Esophagus muscularis mucosa (tissue), 4 donors: ENCODE results near the gene PGK2. TPM values are rescaled to one million over a fixed set of nuclear protein-coding genes. Genes with fewer than 3 reads are reported as not detected.

Experiments
- DNase-seq: peaks from one replicate; pipeline ENCODE4 v3.0.0-alpha.2; 2017; ENCODE audit errors: extremely low spot score
- H3K27ac ChIP-seq, 4 donors: fragments of 200-600 bp; sonication (generic); replicated peaks in 1 of 4; 1 replicate in 3 of 4; 2 replicates in 1 of 4; pipeline ENCODE4 v1.5.1; 2016 to 2019; ENCODE audit warnings: mild to moderate bottlenecking in 1 of 4
- H3K27me3 ChIP-seq, 4 donors: fragments of 200-600 bp; sonication (generic); one replicate each; pipeline versions ENCODE4 v1.5.1 to v1.6.0; 2016 to 2019
- H3K36me3 ChIP-seq, 4 donors: fragments of 200-600 bp; sonication (generic); one replicate each; pipeline ENCODE4 v1.5.1; 2016 to 2019
- H3K4me1 ChIP-seq, 4 donors: fragments of 200-600 bp; sonication (generic); one replicate each; pipeline ENCODE4 v1.5.1; 2016 to 2019
- H3K4me3 ChIP-seq, 4 donors: fragments of 200-600 bp; sonication (generic); 1 replicate in 2 of 4; 2 replicates in 2 of 4; pipeline ENCODE4 v1.5.1; 2016 to 2019; ENCODE audit warnings: mild to moderate bottlenecking in 4 of 4, moderate library complexity in 1 of 4
- H3K9me3 ChIP-seq, 4 donors: fragments of 200-600 bp; sonication (generic); 1 replicate in 3 of 4; 2 replicates in 1 of 4; pipeline ENCODE4 v1.5.1; 2016 to 2019
- EP300 ChIP-seq: sonication (generic); formaldehyde crosslinking; IDR thresholded peaks from one replicate; pipeline ENCODE4 v1.6.1; 2017; ENCODE audit warnings: antibody characterized with exemption
- POLR2A ChIP-seq: fragments of 450-650 bp; IDR thresholded peaks from one replicate; pipeline ENCODE4 v1.6.1; 2017; ENCODE audit warnings: antibody characterized with exemption, moderate library complexity, mild to moderate bottlenecking, low read depth
- POLR2AphosphoS5 ChIP-seq, 2 donors: sonication (generic); formaldehyde crosslinking; IDR thresholded peaks; one replicate each; pipeline ENCODE4 v1.6.1; 2017; ENCODE audit warnings: antibody characterized with exemption in 2 of 2
- WGBS: methylation state at CpG from one replicate; pipeline ENCODE4 v1.1.5; 2018; 5-methylcytosine and 5-hydroxymethylcytosine counted together
- intact Hi-C: fragments of 100-400 bp; cut with DNase I; formaldehyde crosslinking; loops from one replicate; pipeline ENCODE4 v1.15.1; 2023
- total RNA-seq, 4 donors: library from RNA; depleted of rRNA; stranded (reverse); fragments of >200 nt; gene quantifications; one replicate each; pipeline versions ENCODE4 v1.1.0 to v1.2.1, GENCODE V29; 2016
- TF ChIP-seq, protein P1 (sequence below), 3 experiments: fragments of 200-600 bp in 2 of 3; fragments of 450-650 bp in 1 of 3; sonication (generic) in 2 of 3; IDR thresholded peaks; one replicate each; pipeline ENCODE4 v1.5.1; 2017 to 2019; ENCODE audit warnings: antibody characterized with exemption in 3 of 3, mild to moderate bottlenecking in 2 of 3, moderate library complexity in 1 of 3

Gene PGK2
- total RNA-seq, 4 donors from 2014 or later = not detected

DNA sequence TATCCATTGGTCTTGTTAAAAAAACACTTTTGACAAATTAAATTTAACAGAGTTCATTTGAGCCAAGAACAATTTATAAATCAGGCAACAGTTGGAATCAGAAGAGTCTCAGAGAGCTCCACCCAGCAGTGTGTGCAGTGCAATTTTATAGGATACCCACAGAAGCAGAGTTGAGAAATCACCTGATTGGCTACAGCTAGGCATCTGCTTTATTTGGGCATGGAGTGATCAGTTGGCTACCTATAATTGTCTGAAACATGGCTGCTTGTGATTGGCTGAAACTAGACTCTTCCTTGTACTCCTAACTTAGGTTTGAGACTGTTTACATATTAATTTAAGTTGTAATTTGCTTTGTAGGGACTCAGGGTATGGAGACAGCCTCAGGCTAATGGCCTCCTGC, 12.0 kb downstream of the PGK2 start:
- H3K4me1 ChIP-seq = no peaks in the 10 kb centered on the region
- H3K36me3 ChIP-seq = no peaks in the 10 kb centered on the region
- H3K27me3 ChIP-seq = no peaks in the 10 kb centered on the region
- TF ChIP-seq POLR2AphosphoS5 (IDR thresholded peaks at IDR 0.05) = no peak
- TF ChIP-seq POLR2A = no peak
- TF ChIP-seq, protein P1, sequence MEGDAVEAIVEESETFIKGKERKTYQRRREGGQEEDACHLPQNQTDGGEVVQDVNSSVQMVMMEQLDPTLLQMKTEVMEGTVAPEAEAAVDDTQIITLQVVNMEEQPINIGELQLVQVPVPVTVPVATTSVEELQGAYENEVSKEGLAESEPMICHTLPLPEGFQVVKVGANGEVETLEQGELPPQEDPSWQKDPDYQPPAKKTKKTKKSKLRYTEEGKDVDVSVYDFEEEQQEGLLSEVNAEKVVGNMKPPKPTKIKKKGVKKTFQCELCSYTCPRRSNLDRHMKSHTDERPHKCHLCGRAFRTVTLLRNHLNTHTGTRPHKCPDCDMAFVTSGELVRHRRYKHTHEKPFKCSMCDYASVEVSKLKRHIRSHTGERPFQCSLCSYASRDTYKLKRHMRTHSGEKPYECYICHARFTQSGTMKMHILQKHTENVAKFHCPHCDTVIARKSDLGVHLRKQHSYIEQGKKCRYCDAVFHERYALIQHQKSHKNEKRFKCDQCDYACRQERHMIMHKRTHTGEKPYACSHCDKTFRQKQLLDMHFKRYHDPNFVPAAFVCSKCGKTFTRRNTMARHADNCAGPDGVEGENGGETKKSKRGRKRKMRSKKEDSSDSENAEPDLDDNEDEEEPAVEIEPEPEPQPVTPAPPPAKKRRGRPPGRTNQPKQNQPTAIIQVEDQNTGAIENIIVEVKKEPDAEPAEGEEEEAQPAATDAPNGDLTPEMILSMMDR (IDR thresholded peaks at IDR 0.05) = no peak
- TF ChIP-seq EP300 = no peak
- no peak overlapping the region for H3K27ac ChIP-seq
- H3K4me3 ChIP-seq = no peak overlapping the region
- intact Hi-C loops = no loop called here
- no peak for DNase-seq
- H3K9me3 ChIP-seq = no peaks in the 10 kb centered on the region

DNA sequence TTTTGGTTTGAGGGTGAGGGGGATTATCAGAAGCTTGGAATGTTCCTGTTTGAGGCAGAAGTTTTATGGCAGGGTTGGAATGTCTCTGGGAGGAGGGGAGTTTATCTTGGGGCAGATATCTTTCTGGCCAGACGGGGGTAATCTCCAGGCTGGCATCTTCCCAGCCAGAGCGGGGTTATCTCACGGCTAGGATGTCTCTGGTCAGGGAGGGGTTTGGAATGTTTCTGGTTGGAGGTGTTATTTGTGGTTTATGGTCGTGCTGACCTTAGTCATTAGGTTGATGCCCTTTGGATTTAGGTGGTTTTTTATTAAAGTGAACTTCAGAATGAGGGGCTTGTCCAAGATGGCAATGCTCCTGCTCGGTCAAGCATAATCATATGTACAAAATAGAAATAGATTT, 14.8 kb downstream of the PGK2 start:
- 87% methylated on average over 5 of the region's 5 CpGs for WGBS
- no peak for DNase-seq
- Histone ChIP-seq H3K27me3 (peaks cover 0 to 3% (median 0%) of the 10 kb centered on the region in 4 donors), H3K36me3 (no peaks in the 10 kb centered on the region), H3K4me1 (no peaks in the 10 kb centered on the region), H3K4me3 (no peak overlapping the region), H3K27ac (no peak overlapping the region), H3K9me3 (no peaks in the 10 kb centered on the region)
- intact Hi-C loops = no loop called here
- TF ChIP-seq POLR2A (no peak), EP300 (no peak), POLR2AphosphoS5 (IDR thresholded peaks at IDR 0.05) (no peak)
- TF ChIP-seq, protein P1 (IDR thresholded peaks at IDR 0.05) = no peak

DNA sequence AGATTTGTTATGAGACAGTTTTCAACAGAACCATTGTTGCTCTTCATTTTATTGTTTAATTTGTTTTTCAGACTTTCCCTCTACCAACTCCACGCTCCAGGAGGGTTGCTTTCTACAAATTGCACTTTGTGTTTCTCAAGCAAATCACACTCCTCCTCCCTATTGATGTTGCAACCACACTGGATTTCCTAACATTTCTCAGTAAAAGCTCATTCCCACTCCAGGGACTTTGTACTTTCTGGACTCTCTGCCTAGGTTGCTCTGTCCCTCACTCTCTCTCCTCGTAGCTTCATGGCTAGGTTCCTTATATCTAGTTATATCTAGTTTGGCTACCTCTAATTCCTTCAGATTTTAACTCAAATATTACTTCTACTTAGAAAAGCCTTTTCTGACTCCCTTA, 20.3 kb downstream of the PGK2 start:
- Histone ChIP-seq H3K4me3 (no peak overlapping the region), H3K27me3 (peaks cover 0 to 3% (median 0%) of the 10 kb centered on the region in 4 donors), H3K27ac (no peak overlapping the region), H3K36me3 (no peaks in the 10 kb centered on the region), H3K4me1 (no peaks in the 10 kb centered on the region), H3K9me3 (no peaks in the 10 kb centered on the region)
- intact Hi-C loops = no loop called here
- no peak for DNase-seq
- WGBS = 84% methylated on average over 2 of the region's 2 CpGs
- TF ChIP-seq, protein P1 (IDR thresholded peaks at IDR 0.05) = no peak
- TF ChIP-seq EP300 (no peak), POLR2AphosphoS5 (IDR thresholded peaks at IDR 0.05) (no peak), POLR2A (no peak)

DNA sequence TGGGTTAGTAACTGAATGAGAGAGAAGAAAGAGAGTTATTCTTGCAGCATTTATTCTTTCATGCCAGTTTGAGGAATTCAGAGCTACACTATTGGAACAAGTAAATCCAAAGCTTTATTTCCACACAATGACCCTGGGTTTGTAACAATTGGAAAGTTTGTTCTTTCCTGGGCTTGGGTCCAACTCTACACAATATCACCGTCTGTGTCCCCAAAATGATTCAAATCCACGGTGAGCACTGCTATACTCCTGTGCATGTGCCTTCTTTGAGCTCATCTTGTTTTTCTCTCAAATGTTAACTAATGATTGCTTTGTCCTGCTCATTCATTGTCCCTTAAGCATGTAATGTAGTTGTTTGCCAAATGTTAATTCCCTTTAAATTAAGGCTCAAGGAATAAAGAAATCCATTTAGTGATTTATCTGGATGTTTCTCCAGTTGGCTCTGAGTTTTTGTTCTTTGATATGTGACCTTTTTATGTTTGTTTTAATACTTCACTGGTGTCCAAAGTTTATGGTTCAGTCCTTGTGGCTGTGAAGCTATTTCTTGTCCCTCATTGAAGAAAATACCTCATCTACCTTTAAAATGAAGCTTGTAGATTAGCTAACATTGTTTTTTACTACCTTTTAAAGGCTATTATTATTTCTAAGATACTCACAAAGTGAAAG, 22.4 kb downstream of the PGK2 start:
- Histone ChIP-seq H3K27me3 (peaks cover 0 to 3% (median 0%) of the 10 kb centered on the region in 4 donors), H3K9me3 (no peaks in the 10 kb centered on the region), H3K4me3 (no peak overlapping the region), H3K36me3 (no peaks in the 10 kb centered on the region), H3K4me1 (no peaks in the 10 kb centered on the region), H3K27ac (no peak overlapping the region)
- DNase-seq = no peak
- 37% methylated on average over 2 of the region's 2 CpGs for WGBS
- TF ChIP-seq, protein P1 (IDR thresholded peaks at IDR 0.05) = no peak
- no peak for TF ChIP-seq EP300
- TF ChIP-seq POLR2A = no peak
- no peak for TF ChIP-seq POLR2AphosphoS5 (IDR thresholded peaks at IDR 0.05)
- intact Hi-C loops = no loop called here

DNA sequence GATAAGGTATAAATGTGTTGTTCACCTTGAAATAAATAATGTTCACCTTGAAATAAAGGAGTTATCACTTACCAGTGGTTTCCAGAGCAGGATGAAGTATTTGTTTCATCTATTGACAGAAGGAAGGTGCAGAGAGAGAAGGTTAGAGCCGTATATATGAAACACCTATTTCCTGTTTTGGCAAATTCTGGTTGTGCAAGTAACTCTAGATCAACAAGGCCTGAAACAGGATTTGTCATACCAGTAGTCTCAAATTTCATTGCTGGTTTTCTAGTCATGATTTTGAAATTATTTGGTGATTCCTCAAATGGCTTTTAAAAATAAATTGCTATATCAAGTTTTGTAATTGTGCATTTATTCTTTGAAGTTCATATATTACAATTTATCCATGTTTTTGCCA, 42.8 kb downstream of the PGK2 start, which contains the start of gene CRISP3:
Gene CRISP3, minus strand, starts transcription at position 130 of the 400 bp plus-strand sequence. Its CDS starts 21 bp downstream, at position 109.
- 42% methylated on average over 1 of the region's 1 CpG for WGBS
- Histone ChIP-seq H3K27ac (no peak within 1 kb of the TSS), H3K4me1 (no peaks in the 10 kb centered on the region), H3K36me3 (no peaks in the 10 kb centered on the region), H3K27me3 (no peaks in the 10 kb centered on the region), H3K4me3 (no peak within 1 kb of the TSS), H3K9me3 (no peaks in the 10 kb centered on the region)
- intact Hi-C loops = no loop called here
- TF ChIP-seq EP300 = no peak
- TF ChIP-seq, protein P1 (IDR thresholded peaks at IDR 0.05) = no peak
- TF ChIP-seq POLR2A = no peak
- TF ChIP-seq POLR2AphosphoS5 (IDR thresholded peaks at IDR 0.05) = no peak
- no peak for DNase-seq
